GM18505 (cell line): ENCODE results near the gene MYOM1.

ENCODE experiments used
- ATAC-seq: cut with Tn5 transposase; IDR thresholded peaks from one replicate; pipeline ENCODE4 v1.9.1; 2021; ENCODE audit not compliant: unreplicated experiment
- POLR2A ChIP-seq: IDR thresholded peaks from 4 replicates; pipeline ENCODE4 v1.6.1; 2011; ENCODE audit warnings: borderline replicate concordance; ENCODE audit not compliant: insufficient read depth, insufficient read length; ENCODE audit errors: extremely low read depth

The MYOM1 gene

GRCh38 chr18:3180325-3180724 is 39.4 kb downstream of the MYOM1 start:
- no peak for ATAC-seq
- TF ChIP-seq POLR2A, result no peak

- ATAC-seq, result peak; percentile 31
- TF ChIP-seq POLR2A, result no peak
Measured at GRCh38 chr18:3179430-3180089, 40.2 kb downstream of the MYOM1 start.

GRCh38 chr18:3177902-3178687 is 41.7 kb downstream of the MYOM1 start:
- peak; percentile 89 for ATAC-seq
- peak; percentile 54 for TF ChIP-seq POLR2A

- TF ChIP-seq POLR2A, result no peak
- ATAC-seq, result no peak
Measured at GRCh38 chr18:3175195-3175758, 44.5 kb downstream of the MYOM1 start.

GRCh38 chr18:3172097-3172496 is 47.7 kb downstream of the MYOM1 start:
- TF ChIP-seq POLR2A, result no peak
- ATAC-seq, result no peak

GRCh38 chr18:3171631-3172030 is 48.1 kb downstream of the MYOM1 start:
- ATAC-seq, result no peak
- no peak for TF ChIP-seq POLR2A

- no peak for ATAC-seq
Measured at GRCh38 chr18:3170441-3171161, 49.2 kb downstream of the MYOM1 start.

GRCh38 chr18:3164381-3164780 is 55.4 kb downstream of the MYOM1 start:
- ATAC-seq, result no peak
- no peak for TF ChIP-seq POLR2A

More at GRCh38 chr18:3170441-3171161, 49.2 kb downstream of the MYOM1 start:
- no peak for TF ChIP-seq POLR2A

GRCh38 chr18:3163968-3164367 is 55.8 kb downstream of the MYOM1 start:
- no peak for TF ChIP-seq POLR2A

GRCh38 chr18:3162181-3162580 is 57.6 kb downstream of the MYOM1 start:
- TF ChIP-seq POLR2A, result no peak

More at GRCh38 chr18:3163968-3164367, 55.8 kb downstream of the MYOM1 start:
- ATAC-seq, result no peak

GRCh38 chr18:3159830-3160229 is 59.9 kb downstream of the MYOM1 start:
- TF ChIP-seq POLR2A, result no peak
- no peak for ATAC-seq

More at GRCh38 chr18:3162181-3162580, 57.6 kb downstream of the MYOM1 start:
- ATAC-seq, result no peak

- no peak for TF ChIP-seq POLR2A
- no peak for ATAC-seq
Measured at GRCh38 chr18:3157606-3158005, 62.2 kb downstream of the MYOM1 start.

- no peak for TF ChIP-seq POLR2A
- ATAC-seq, result no peak
Measured at GRCh38 chr18:3157086-3157485, 62.7 kb downstream of the MYOM1 start.

GRCh38 chr18:3156325-3156640 is 63.5 kb downstream of the MYOM1 start:
- no peak for ATAC-seq
- TF ChIP-seq POLR2A, result no peak

GRCh38 chr18:3154214-3154613 is 65.6 kb downstream of the MYOM1 start:
- no peak for TF ChIP-seq POLR2A
- ATAC-seq, result no peak
